Measurements from ENCODE around the gene SAMD4B. TPM values are rescaled to one million over a fixed set of nuclear protein-coding genes. Genes with fewer than 3 reads are reported as not detected.

SAMD4B gene
- polyA plus RNA-seq, 2 donors: 78.7 to 140 TPM

DNA sequence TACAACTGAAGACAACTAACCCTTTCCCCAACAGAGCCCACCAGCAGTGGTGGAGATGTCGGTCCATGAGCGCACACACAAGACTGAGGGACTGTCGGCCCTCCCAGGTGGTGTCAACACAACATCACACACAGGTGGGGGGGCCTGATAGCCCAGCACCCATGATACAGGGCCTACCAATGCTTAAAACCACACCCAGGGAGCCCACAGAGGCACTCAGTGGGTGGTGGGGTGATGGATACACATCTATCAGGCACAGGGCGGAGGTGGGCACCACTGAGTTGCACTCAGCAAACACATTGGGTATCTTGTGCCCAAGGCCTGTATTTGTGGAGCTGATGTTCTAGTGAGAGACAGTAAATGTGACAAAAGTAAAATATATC lies 57.4 kb downstream of the SAMD4B start:
- no peak overlapping the region for H3K4me3 ChIP-seq (ENCODE audit: low read depth in 1 of 2, low read length in 2 of 2)
- H3K36me3 ChIP-seq (ENCODE audit: control insufficient read depth in 2 of 2, insufficient read depth in 2 of 2, low read length in 1 of 2): peaks cover 0 to 4% of the 10 kb centered on the region in 2 donors
- H3K27ac ChIP-seq (ENCODE audit: low read depth in 2 of 2, low read length in 1 of 2): peak overlapping the region in 1 of 2 donors; percentile 78
- H3K4me1 ChIP-seq (ENCODE audit: control insufficient read depth in 2 of 2, insufficient read depth in 2 of 2, low read length in 1 of 2): peaks cover 5 to 29% of the 10 kb centered on the region in 2 donors
- WGBS, 2 donors: 94 to 95% methylated on average over 4 of the region's 4 CpGs
- no peaks in the 10 kb centered on the region for H3K27me3 ChIP-seq (ENCODE audit: control insufficient read depth in 1 of 2, insufficient read depth in 2 of 2, low read length in 2 of 2)
- no peaks in the 10 kb centered on the region for H3K9me3 ChIP-seq (ENCODE audit: control insufficient read depth in 2 of 2, insufficient read depth in 1 of 2, low read depth in 1 of 2, low read length in 1 of 2)

DNA sequence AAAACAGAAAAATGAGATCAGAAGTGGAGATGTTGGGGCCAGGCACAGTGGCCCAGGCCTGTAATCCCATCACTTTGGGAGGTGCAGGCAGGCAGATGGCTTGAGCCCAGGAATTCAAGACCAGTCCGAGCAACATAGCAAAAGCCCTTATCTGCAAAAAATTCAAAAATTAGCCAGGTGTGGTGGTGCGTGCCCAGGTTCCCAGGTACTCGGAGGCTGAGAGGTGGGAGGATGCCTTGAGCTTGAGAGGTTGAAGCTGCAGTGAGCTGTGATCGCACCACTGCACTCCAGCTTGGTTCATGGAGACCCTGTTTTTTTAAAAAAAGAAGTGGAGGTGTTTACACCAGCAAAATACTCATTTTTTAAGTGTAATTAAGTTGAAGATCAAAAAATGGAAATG lies 57.8 kb downstream of the SAMD4B start:
- 83 to 84% methylated on average over 4 of the region's 4 CpGs for WGBS, 2 donors
- no peaks in the 10 kb centered on the region for H3K9me3 ChIP-seq (ENCODE audit: control insufficient read depth in 2 of 2, insufficient read depth in 1 of 2, low read depth in 1 of 2, low read length in 1 of 2)
- no peak overlapping the region for H3K4me3 ChIP-seq (ENCODE audit: low read depth in 1 of 2, low read length in 2 of 2)
- H3K27ac ChIP-seq (ENCODE audit: low read depth in 2 of 2, low read length in 1 of 2): peak overlapping the region in 1 of 2 donors; percentile 78
- H3K27me3 ChIP-seq (ENCODE audit: control insufficient read depth in 1 of 2, insufficient read depth in 2 of 2, low read length in 2 of 2): no peaks in the 10 kb centered on the region
- peaks cover 0 to 4% of the 10 kb centered on the region in 2 donors for H3K36me3 ChIP-seq (ENCODE audit: control insufficient read depth in 2 of 2, insufficient read depth in 2 of 2, low read length in 1 of 2)
- peaks cover 5 to 29% of the 10 kb centered on the region in 2 donors for H3K4me1 ChIP-seq (ENCODE audit: control insufficient read depth in 2 of 2, insufficient read depth in 2 of 2, low read length in 1 of 2)

DNA sequence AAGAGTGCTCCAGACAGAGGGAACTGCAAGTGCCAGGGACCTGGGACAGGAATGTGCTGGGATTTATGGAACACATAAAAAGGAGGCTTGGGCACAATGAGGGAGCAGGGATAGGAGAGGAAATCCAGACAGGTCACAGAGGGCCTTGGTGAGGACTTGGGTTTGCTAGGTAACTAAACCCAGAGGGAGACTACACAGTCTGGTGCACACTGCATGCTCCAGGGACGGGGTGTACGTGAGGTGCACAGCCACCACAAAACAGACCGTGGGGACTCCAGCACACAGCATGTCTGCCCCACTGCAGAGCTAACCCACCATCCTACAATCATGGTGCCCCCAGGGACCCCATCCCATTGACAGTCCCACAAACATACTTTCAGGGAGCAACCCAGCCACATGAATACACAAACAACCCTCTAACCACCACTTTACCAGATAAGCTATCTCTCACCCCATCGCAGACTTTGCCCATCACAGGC lies 58.9 kb downstream of the SAMD4B start:
- peak overlapping the region; percentile 97 to 100 for H3K27ac ChIP-seq (ENCODE audit: low read depth in 2 of 2, low read length in 1 of 2)
- WGBS, 2 donors: 33 to 54% methylated on average over 4 of the region's 4 CpGs
- H3K4me1 ChIP-seq (ENCODE audit: control insufficient read depth in 2 of 2, insufficient read depth in 2 of 2, low read length in 1 of 2): peaks cover 5 to 29% of the 10 kb centered on the region in 2 donors

DNA sequence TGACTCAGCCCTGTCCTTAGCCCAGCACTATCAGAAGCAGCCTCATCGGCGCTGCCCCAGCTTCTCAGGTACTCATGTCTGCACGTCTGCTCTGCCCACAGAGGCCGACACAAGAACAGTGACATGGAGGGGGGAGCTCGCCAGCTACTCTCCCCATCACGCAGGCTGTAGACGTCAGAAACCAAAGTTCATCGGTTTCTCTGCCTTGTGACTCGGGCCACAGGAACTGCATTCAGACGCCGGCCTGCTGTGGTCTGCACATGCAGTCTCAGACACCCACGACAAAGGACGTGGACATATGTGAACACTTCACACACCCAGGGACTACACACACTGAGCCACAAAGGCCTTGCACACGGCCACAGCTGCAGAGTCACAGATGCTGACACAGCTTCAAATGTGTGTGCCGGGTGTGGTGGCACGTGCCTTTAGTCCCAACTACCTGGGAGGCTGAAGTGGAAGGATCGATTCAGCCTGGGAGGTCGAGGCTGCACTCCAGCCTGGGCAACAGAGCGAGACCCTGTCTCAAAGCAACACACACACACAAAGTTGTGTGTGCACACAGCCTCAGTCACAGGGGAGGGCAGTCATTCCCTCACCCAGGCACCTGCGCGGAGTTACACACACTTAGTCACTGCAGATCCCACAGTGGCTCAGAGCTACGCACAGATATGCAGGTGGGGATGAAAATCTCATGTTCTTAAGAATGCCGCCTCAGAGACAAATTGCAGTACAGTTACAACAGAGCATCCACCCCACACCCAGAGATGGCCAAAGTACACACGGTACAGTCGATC lies 59.5 kb downstream of the SAMD4B start:
- peak overlapping the region; percentile 97 to 100 for H3K27ac ChIP-seq (ENCODE audit: low read depth in 2 of 2, low read length in 1 of 2)
- 40 to 44% methylated on average over 25 of the region's 25 CpGs for WGBS, 2 donors
- H3K36me3 ChIP-seq (ENCODE audit: control insufficient read depth in 2 of 2, insufficient read depth in 2 of 2, low read length in 1 of 2): peaks cover 0 to 4% of the 10 kb centered on the region in 2 donors
- H3K9me3 ChIP-seq (ENCODE audit: control insufficient read depth in 2 of 2, insufficient read depth in 1 of 2, low read depth in 1 of 2, low read length in 1 of 2): no peaks in the 10 kb centered on the region
- peaks cover 5 to 29% of the 10 kb centered on the region in 2 donors for H3K4me1 ChIP-seq (ENCODE audit: control insufficient read depth in 2 of 2, insufficient read depth in 2 of 2, low read length in 1 of 2)
- no peaks in the 10 kb centered on the region for H3K27me3 ChIP-seq (ENCODE audit: control insufficient read depth in 1 of 2, insufficient read depth in 2 of 2, low read length in 2 of 2)
- peak overlapping the region in 1 of 2 donors; percentile 47 for H3K4me3 ChIP-seq (ENCODE audit: low read depth in 1 of 2, low read length in 2 of 2)

More for the DNA sequence above, 58.9 kb downstream of the SAMD4B start:
- Histone ChIP-seq H3K27me3 (ENCODE audit: control insufficient read depth in 1 of 2, insufficient read depth in 2 of 2, low read length in 2 of 2) (no peaks in the 10 kb centered on the region), H3K36me3 (ENCODE audit: control insufficient read depth in 2 of 2, insufficient read depth in 2 of 2, low read length in 1 of 2) (peaks cover 0 to 4% of the 10 kb centered on the region in 2 donors), H3K9me3 (ENCODE audit: control insufficient read depth in 2 of 2, insufficient read depth in 1 of 2, low read depth in 1 of 2, low read length in 1 of 2) (no peaks in the 10 kb centered on the region), H3K4me3 (ENCODE audit: low read depth in 1 of 2, low read length in 2 of 2) (no peak overlapping the region)

DNA sequence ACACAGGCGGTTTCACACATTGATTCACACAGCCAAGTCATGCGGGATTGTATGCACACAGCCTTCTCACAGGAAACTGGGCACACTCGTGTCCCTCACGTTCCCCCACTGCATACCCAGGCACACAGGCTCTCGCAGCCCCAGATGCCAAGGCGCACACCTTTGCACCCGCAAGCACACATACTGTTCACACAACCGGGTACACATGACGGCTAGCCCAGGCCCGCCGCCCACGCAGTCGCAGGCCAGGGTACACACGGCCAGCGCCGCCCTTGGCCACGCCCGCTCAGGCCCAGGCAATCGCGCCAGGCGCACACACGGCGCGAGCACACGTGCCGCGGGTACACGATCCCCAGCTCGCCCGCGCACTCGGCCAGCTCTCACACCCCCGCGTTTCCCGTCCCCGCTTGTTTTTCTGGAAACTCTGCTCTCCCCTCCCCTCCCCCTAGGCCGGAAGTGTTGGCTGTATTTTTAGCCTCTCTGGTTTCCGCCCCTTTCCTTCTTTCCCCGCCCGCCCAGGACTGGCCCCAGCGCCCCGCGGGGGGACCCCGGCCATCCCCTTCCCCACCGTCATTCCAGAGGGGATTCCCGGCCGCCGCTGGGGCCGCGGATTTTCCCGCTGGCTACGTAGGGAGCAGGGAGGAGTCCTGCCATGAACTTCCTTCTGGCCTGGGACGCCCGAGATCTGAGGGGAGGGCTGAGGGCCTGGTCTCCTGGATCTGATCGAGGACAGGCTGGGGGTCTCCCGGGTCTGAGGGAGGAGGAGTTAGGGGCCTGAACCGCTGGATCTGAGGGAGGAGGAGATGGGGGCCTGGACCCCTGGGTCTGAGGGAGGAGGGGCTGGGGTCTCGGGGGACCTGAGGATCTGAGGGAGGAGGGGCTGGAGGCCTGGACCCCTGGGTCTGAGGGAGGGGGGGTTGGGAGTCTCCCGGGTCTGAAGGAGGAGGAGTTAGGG lies 60.4 kb downstream of the SAMD4B start:
- H3K27me3 ChIP-seq (ENCODE audit: control insufficient read depth in 1 of 2, insufficient read depth in 2 of 2, low read length in 2 of 2): no peaks in the 10 kb centered on the region
- peak overlapping the region; percentile 43 to 47 for H3K4me3 ChIP-seq (ENCODE audit: low read depth in 1 of 2, low read length in 2 of 2)
- H3K4me1 ChIP-seq (ENCODE audit: control insufficient read depth in 2 of 2, insufficient read depth in 2 of 2, low read length in 1 of 2): peaks cover 5 to 26% of the 10 kb centered on the region in 2 donors
- H3K9me3 ChIP-seq (ENCODE audit: control insufficient read depth in 2 of 2, insufficient read depth in 1 of 2, low read depth in 1 of 2, low read length in 1 of 2): no peaks in the 10 kb centered on the region
- peak overlapping the region; percentile 97 to 100 for H3K27ac ChIP-seq (ENCODE audit: low read depth in 2 of 2, low read length in 1 of 2)
- WGBS, 2 donors: 1 to 2% methylated on average over 56 to 59 of the region's 59 CpGs
- peaks cover under 1 to 4% of the 10 kb centered on the region in 2 donors for H3K36me3 ChIP-seq (ENCODE audit: control insufficient read depth in 2 of 2, insufficient read depth in 2 of 2, low read length in 1 of 2)

DNA sequence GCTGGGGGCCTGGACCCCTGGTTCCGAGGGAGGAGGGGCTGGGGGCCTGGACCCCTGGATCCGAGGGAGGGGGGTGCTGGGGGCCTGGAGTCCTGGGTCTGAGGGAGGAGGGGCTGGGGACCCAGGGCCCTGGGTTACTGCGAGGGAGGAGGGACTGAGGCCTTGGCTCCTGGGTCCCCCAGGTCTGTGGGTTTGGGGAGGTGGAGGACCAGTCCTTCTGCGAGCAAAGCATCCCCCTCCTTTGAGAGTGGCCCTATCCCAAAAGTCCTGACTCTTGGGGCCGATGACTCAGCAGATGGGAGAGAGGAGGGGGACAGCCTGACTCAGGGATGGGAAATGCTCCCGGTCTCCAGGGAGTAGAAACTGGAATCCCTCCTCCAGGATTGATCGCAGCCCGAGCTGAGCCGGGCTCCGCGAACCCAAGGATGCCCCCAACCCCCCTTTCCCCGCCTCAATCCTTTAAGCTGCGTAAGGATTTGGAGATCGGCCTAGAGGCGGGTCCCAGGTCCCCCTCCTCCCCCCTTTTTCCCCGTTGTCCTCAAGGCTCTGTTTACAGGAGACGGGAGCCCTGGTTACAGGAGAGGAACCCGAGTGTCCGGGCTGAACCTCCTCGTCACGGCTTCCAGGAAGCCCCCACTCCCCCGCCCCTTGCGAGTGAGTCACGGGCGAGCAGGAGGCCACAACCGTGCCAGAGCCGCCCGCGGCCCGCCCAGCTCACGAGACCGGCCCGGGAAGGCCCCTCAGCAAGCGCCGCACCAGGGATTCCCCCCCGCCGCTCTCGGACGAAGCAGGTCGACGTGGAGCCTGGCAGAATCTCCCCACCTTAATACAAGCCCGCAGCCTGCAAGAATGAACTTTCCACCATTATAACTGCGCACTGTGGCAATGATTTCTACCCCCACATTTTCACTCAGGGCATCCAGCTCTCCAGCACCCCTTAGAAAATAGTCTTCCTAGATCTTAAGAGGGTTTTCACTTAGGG lies 61.4 kb downstream of the SAMD4B start:
- no peaks in the 10 kb centered on the region for H3K9me3 ChIP-seq (ENCODE audit: control insufficient read depth in 2 of 2, insufficient read depth in 1 of 2, low read depth in 1 of 2, low read length in 1 of 2)
- H3K4me3 ChIP-seq (ENCODE audit: low read depth in 1 of 2, low read length in 2 of 2): peak overlapping the region; percentile 43 to 47
- 1 to 5% methylated on average over 43 of the region's 43 CpGs for WGBS, 2 donors
- H3K27me3 ChIP-seq (ENCODE audit: control insufficient read depth in 1 of 2, insufficient read depth in 2 of 2, low read length in 2 of 2): no peaks in the 10 kb centered on the region
- peak overlapping the region; percentile 97 to 100 for H3K27ac ChIP-seq (ENCODE audit: low read depth in 2 of 2, low read length in 1 of 2)
- H3K36me3 ChIP-seq (ENCODE audit: control insufficient read depth in 2 of 2, insufficient read depth in 2 of 2, low read length in 1 of 2): peaks cover 7 to 14% of the 10 kb centered on the region in 2 donors
- H3K4me1 ChIP-seq (ENCODE audit: control insufficient read depth in 2 of 2, insufficient read depth in 2 of 2, low read length in 1 of 2): peaks cover 2 to 17% of the 10 kb centered on the region in 2 donors

DNA sequence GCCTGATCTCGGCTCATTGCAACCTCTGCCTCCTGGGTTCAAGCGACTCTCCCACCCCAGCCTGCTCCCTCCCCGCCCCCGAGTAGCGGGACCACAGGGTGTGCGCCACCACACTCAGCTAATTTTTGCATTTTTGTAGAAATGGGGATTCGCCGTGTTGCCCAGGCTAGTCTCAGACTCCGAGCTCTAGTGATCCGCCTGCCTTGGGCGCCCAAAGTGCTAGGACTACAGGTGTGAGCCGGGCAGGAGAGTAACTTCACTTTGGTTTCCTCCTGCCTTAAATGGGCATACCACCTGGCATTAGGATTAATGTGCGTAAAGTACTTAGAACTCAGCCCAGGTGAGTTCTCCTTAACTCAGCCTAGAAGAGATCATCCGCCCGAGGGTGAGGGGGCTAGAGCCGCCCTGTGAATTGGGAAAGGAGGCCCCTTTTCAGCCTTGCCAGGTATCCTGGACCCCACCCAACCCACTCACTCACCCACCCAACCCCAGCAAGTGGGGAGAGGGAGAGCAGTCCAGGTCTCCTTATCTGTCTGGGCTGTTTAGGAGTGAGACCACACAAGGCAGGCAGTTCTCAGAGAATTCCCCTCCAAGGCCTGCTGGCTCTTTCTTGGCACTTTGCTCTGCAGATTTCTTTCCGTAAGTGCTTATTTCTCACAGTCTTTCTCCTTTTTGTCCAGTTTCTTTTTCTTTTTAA lies 63.2 kb downstream of the SAMD4B start:
- Histone ChIP-seq H3K27ac (ENCODE audit: low read depth in 2 of 2, low read length in 1 of 2) (peak overlapping the region; percentile 99 to 100), H3K9me3 (ENCODE audit: control insufficient read depth in 2 of 2, insufficient read depth in 1 of 2, low read depth in 1 of 2, low read length in 1 of 2) (no peaks in the 10 kb centered on the region), H3K27me3 (ENCODE audit: control insufficient read depth in 1 of 2, insufficient read depth in 2 of 2, low read length in 2 of 2) (no peaks in the 10 kb centered on the region), H3K36me3 (ENCODE audit: control insufficient read depth in 2 of 2, insufficient read depth in 2 of 2, low read length in 1 of 2) (peaks cover 7 to 11% of the 10 kb centered on the region in 2 donors), H3K4me1 (ENCODE audit: control insufficient read depth in 2 of 2, insufficient read depth in 2 of 2, low read length in 1 of 2) (peaks cover 0 to 13% of the 10 kb centered on the region in 2 donors), H3K4me3 (ENCODE audit: low read depth in 1 of 2, low read length in 2 of 2) (peak overlapping the region; percentile 15 to 94)
- WGBS, 2 donors: 82 to 88% methylated on average over 17 of the region's 17 CpGs

DNA sequence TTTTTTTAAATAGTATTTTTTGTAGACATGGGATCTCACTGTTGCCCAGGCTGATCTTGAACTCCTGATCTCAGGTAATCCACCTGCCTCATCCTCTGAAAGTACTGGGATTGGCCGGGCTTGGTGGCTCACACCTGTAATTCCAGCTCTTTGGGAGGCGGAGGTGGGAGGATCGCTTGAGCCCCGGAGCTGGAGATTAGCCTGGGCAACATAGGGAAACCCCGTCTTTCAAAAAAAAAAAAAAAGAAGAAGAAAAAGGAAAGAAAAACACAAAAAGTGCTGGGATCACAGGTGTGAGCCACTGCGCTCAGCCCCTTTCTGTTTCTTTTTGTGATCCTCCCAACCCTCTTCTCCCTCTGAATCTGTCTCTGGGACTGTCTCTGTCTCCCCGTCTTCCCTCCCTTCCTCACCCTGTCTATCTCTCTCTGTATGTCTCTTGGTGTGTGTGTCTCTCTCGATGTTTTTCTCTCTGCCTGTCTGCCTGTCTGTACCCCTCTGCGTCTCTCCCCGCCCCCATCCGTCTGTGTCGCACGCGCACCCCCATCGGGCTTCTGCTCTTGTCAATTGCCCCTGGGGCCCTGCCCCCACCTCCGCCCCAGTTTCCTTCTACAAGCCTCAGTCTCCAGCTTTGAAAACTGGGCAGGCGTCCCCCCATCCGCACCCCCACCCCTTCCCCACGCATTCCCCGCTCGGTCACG lies 63.9 kb downstream of the SAMD4B start:
- no peaks in the 10 kb centered on the region for H3K9me3 ChIP-seq (ENCODE audit: control insufficient read depth in 2 of 2, insufficient read depth in 1 of 2, low read depth in 1 of 2, low read length in 1 of 2)
- H3K27ac ChIP-seq (ENCODE audit: low read depth in 2 of 2, low read length in 1 of 2): peak overlapping the region; percentile 99 to 100
- peak overlapping the region; percentile 52 to 94 for H3K4me3 ChIP-seq (ENCODE audit: low read depth in 1 of 2, low read length in 2 of 2)
- 9 to 10% methylated on average over 22 of the region's 22 CpGs for WGBS, 2 donors
- H3K36me3 ChIP-seq (ENCODE audit: control insufficient read depth in 2 of 2, insufficient read depth in 2 of 2, low read length in 1 of 2): peaks cover 7 to 11% of the 10 kb centered on the region in 2 donors
- H3K27me3 ChIP-seq (ENCODE audit: control insufficient read depth in 1 of 2, insufficient read depth in 2 of 2, low read length in 2 of 2): no peaks in the 10 kb centered on the region
- H3K4me1 ChIP-seq (ENCODE audit: control insufficient read depth in 2 of 2, insufficient read depth in 2 of 2, low read length in 1 of 2): peaks cover 0 to 17% of the 10 kb centered on the region in 2 donors

Data from esophagus (tissue), 2 donors.